Breast epithelium (tissue), 3 donors: Measurements from ENCODE around the gene CNR2.

Experiments used
- POLR2A ChIP-seq: fragments of 450-650 bp; IDR thresholded peaks from one replicate; pipeline ENCODE4 v1.6.1; 2016; ENCODE audit warnings: antibody characterized with exemption, mild to moderate bottlenecking, moderate library complexity
- POLR2AphosphoS5 ChIP-seq, 3 donors: sonication (generic); formaldehyde crosslinking; IDR thresholded peaks; one replicate each; pipeline ENCODE4 v1.6.1; 2017; ENCODE audit warnings: antibody characterized with exemption in 3 of 3
- TF ChIP-seq, protein P1 (sequence below), 3 donors: fragments of 450-650 bp; IDR thresholded peaks; one replicate each; pipeline ENCODE4 v1.5.1; 2016 to 2017; ENCODE audit warnings: antibody characterized with exemption in 3 of 3, mild to moderate bottlenecking in 3 of 3, moderate library complexity in 3 of 3

GRCh38 chr1:23903754-23904153 lies 9.4 kb downstream of the CNR2 start:
- no peak for TF ChIP-seq POLR2AphosphoS5 (IDR thresholded peaks at IDR 0.05)
- TF ChIP-seq, protein P1, sequence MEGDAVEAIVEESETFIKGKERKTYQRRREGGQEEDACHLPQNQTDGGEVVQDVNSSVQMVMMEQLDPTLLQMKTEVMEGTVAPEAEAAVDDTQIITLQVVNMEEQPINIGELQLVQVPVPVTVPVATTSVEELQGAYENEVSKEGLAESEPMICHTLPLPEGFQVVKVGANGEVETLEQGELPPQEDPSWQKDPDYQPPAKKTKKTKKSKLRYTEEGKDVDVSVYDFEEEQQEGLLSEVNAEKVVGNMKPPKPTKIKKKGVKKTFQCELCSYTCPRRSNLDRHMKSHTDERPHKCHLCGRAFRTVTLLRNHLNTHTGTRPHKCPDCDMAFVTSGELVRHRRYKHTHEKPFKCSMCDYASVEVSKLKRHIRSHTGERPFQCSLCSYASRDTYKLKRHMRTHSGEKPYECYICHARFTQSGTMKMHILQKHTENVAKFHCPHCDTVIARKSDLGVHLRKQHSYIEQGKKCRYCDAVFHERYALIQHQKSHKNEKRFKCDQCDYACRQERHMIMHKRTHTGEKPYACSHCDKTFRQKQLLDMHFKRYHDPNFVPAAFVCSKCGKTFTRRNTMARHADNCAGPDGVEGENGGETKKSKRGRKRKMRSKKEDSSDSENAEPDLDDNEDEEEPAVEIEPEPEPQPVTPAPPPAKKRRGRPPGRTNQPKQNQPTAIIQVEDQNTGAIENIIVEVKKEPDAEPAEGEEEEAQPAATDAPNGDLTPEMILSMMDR (IDR thresholded peaks at IDR 0.05) = no peak
- no peak for TF ChIP-seq POLR2A
